RWPE1 (cell line): Measurements from ENCODE around the gene TRAPPC2L.

Source experiments
- CTCF ChIA-PET: fragments of 350-600 bp; sonication (Branson Sonifier 250); formaldehyde crosslinking; extraction: SDS; loops from one replicate; lab custom pipeline; 2021; lab: Yijun Ruan, JAX
- POLR2A ChIA-PET: fragments of 400-600 bp; formaldehyde crosslinking; extraction: SDS; loops from one replicate; lab custom pipeline; 2020; ENCODE audit warnings: antibody characterized with exemption; ENCODE audit not compliant: low non-redundant PET; lab: Yijun Ruan, JAX
- DNase-seq: peaks from one replicate; pipeline ENCODE4 v3.0.0; 2012; ENCODE audit warnings: low spot score
- H3K27ac ChIP-seq: fragments of 450-650 bp; 2 replicates; pipeline ENCODE4 v1.5.1; 2017
- TF ChIP-seq, protein P1 (sequence below): fragments of 450-650 bp; conservative IDR thresholded peaks from 2 replicates; pipeline ENCODE4 v1.5.1; 2017; ENCODE audit warnings: low read depth, mild to moderate bottlenecking

Gene TRAPPC2L

DNA sequence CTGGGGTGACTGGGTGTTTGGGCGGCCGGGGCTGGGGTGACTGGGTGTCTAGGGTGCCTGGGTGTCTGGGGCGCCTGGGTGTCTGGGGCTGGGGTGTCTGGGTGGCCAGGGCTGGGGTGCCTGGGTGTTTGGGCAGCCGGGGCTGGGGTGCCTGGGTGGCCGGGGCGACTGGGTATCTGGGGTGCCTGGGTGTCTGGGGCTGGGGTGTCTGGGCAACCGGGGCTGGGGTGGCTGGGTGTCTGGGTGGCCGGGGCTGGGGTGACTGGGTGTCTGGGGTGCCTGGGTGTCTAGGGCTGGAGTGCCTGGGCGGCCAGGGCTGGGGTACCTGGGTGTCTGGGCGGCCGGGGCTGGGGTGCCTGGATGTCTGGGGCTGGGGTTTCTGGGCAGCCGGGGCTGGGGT is 31.8 kb upstream of the TRAPPC2L start:
- peak overlapping the region; percentile 83 for H3K27ac ChIP-seq
- TF ChIP-seq, protein P1, sequence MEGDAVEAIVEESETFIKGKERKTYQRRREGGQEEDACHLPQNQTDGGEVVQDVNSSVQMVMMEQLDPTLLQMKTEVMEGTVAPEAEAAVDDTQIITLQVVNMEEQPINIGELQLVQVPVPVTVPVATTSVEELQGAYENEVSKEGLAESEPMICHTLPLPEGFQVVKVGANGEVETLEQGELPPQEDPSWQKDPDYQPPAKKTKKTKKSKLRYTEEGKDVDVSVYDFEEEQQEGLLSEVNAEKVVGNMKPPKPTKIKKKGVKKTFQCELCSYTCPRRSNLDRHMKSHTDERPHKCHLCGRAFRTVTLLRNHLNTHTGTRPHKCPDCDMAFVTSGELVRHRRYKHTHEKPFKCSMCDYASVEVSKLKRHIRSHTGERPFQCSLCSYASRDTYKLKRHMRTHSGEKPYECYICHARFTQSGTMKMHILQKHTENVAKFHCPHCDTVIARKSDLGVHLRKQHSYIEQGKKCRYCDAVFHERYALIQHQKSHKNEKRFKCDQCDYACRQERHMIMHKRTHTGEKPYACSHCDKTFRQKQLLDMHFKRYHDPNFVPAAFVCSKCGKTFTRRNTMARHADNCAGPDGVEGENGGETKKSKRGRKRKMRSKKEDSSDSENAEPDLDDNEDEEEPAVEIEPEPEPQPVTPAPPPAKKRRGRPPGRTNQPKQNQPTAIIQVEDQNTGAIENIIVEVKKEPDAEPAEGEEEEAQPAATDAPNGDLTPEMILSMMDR: no peak
- CTCF ChIA-PET: interaction anchor here (0.8 kb wide), 1 partner anchor 9 kb away, joined by 3 read pairs; no protein-coding TSS in a partner anchor
- DNase-seq: no peak
- POLR2A ChIA-PET: no interaction called here

DNA sequence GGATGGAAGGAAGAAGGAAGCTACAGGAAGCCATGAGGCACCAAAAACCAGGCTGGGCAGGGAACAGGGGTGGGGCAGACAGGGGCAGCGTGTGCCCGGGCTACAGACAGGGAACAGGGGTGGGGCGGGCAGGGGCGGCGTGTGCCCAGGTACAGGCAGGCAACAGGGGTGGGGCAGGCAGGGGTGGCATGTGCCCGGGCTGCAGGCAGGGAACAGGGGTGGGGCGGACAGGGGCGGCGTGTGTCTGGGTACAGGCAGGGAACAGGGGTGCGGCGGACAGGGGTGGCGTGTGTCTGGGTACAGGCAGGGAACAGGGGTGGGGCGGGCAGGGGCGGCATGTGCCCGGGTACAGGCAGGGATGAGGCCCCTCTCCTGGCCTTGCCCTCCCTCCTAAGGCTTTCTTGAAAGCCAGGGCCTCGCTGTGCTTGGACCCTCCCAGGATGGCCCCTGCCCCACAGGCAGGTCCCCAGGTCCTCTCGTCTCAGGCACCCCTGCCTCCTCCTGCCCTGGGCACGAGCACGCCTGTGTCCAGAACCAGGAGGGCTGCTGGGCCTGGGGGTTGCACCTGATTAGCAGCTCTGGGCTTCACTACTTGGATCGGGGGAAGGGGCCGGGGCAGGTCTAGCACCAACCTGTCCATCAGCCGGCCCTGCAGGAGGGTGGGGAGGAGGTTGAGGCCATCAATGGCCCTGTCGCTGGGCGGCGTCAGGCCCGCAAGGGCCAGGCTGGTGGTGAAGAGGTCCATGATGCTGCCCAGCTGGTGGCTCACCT is 30.7 kb upstream of the TRAPPC2L start:
- ChIA-PET CTCF (interaction anchor here (0.6 kb wide), 1 partner anchor 89 kb away, joined by 3 read pairs; no protein-coding TSS in a partner anchor), POLR2A (no interaction called here)
- TF ChIP-seq, protein P1: no peak
- peak overlapping the region; percentile 83 for H3K27ac ChIP-seq
- no peak for DNase-seq

DNA sequence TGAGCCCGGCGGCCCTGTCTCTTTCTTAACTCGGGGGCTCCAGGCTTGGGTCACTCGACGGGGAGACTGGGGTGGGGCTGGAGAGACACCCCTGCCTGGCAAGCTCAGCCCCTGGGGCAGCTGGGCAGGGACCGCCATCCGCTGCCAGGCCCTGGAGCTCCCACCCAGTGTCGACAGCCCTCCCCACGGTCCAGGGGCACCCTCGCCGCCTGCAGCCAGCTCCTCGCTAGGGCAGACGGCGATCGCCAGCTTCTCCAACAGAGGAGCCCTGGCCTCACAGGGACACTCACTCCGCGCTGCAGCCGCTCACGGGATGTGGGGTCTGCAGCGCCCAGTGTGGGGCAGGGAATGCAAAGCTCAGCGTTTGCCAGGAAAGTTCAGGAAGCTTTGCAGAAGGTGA is 29.2 kb upstream of the TRAPPC2L start:
- POLR2A ChIA-PET: no interaction called here
- CTCF ChIA-PET: no interaction called here

DNA sequence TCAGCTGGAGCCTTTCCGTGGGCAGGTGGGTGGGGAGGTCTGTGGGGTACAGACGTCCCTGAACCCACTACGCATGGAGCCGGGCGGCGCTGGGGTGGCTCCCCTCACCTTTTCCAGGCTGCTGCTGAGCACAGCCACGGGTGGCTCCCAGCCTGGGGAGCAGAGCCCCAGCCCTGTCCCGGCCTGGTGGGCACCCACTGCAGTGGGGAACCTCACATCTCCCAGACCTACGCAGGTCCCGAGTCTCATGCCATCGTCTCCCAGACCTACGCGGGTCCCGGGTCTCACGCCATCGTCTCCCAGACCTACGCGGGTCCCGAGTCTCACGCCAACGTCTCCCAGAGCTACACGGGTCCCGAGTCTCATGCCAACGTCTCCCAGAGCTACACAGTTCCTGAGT is 28.2 kb upstream of the TRAPPC2L start:
- CTCF ChIA-PET: no interaction called here
- no peak for DNase-seq
- POLR2A ChIA-PET: no interaction called here
- TF ChIP-seq, protein P1: no peak
- peak overlapping the region; percentile 83 for H3K27ac ChIP-seq

More for the DNA sequence above, 29.2 kb upstream of the TRAPPC2L start:
- H3K27ac ChIP-seq: peak overlapping the region; percentile 83
- TF ChIP-seq, protein P1: no peak
- no peak for DNase-seq

DNA sequence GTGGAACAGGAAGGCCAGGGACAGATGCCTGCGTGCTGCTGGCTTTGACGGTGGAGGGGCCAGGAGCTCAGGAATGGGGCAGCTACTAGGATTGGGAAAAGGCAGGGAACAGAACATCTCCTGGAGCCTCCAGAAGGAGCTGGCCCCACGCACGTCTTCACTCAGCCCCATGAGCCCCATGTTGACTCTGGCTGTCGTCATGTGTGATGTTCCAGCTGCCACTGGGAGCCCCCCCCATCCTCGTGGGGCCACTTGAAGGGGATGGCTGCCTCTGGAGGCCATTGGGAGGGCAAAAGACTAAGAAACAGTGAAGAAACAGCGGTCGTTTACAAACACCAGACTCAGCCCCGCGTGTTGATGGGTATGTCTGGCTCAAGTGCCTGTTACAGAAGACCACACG is 26.7 kb upstream of the TRAPPC2L start:
- ChIA-PET POLR2A (no interaction called here), CTCF (interaction anchor here (0.6 kb wide), 1 partner anchor 786 kb away, joined by 4 read pairs; no protein-coding TSS in a partner anchor)
- DNase-seq: no peak
- TF ChIP-seq, protein P1: no peak
- peak overlapping the region; percentile 30 for H3K27ac ChIP-seq

DNA sequence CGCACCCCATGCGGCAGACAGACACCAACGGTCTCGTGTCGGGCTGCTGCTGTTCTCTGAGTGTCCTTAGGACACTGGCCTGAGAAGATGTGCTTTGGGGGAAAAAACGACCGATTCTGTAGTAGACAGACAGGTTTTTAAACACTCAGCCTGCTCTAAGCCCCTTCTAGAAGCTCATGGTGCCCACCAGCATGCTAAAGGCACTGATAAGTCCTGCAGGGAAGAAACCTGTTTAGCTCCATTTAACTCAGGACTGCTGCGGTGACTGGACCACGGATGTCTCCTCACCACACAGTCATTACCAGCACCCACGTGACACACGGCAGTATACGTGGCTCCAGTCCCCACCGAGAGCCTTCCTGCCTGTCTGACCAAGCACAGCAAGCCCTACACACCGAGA is 26.1 kb upstream of the TRAPPC2L start:
- POLR2A ChIA-PET: no interaction called here
- TF ChIP-seq, protein P1: no peak
- CTCF ChIA-PET: no interaction called here
- H3K27ac ChIP-seq: peak overlapping the region; percentile 30
- no peak for DNase-seq
